Natural killer cell treated with Interleukin-12 subunit alpha and Interleukin-12 subunit beta and Interleukin-15 and Interleukin-18, amount 100 ng/mL, for 72 hours (primary cell): ENCODE results near the gene PRR15L. TPM values are rescaled to one million over a fixed set of nuclear protein-coding genes. Genes with fewer than 3 reads are reported as not detected.
"Not testable (repeated sequence)": the region's sequence is repeated elsewhere in the genome, so short reads cannot be mapped to it uniquely, and the experiment has no call there.

Experiments used
- ATAC-seq, 2 donors: fragments of 150-1000 bp; cut with Tn5 transposase in 1 of 2; sonication (Bioruptor Pico), chemical (Tn5 transposase) in 1 of 2; 2 replicates each; pipeline ENCODE4 v1.10.0; 2021
- DNase-seq: peaks from one replicate; pipeline ENCODE4 v3.0.0; 2022; ENCODE audit warnings: low spot score
- H3K27ac Mint-ChIP-seq, 2 donors: 1 replicate in 1 of 2; 2 replicates in 1 of 2; pipeline ENCODE4 v1.8.0; 2022; ENCODE audit warnings: mixed read lengths in 2 of 2, mild to moderate bottlenecking in 1 of 2, moderate library complexity in 1 of 2
- H3K27me3 Mint-ChIP-seq, 2 donors: 1 replicate in 1 of 2; 2 replicates in 1 of 2; pipeline ENCODE4 v1.8.0; 2022; ENCODE audit warnings: mixed read lengths in 2 of 2
- H3K36me3 Mint-ChIP-seq: one replicate; pipeline ENCODE4 v1.8.0; 2022; ENCODE audit warnings: mixed read lengths
- H3K4me1 Mint-ChIP-seq, 2 donors: 1 replicate in 1 of 2; 2 replicates in 1 of 2; pipeline ENCODE4 v1.8.0; 2022; ENCODE audit warnings: low read depth in 2 of 2, mixed read lengths in 2 of 2, mild to moderate bottlenecking in 1 of 2
- H3K4me3 Mint-ChIP-seq: one replicate; pipeline ENCODE4 v1.8.0; 2022; ENCODE audit warnings: mixed read lengths
- H3K9me3 Mint-ChIP-seq: 2 replicates; pipeline ENCODE4 v1.8.0; 2022; ENCODE audit warnings: mixed read lengths
- total RNA-seq, 2 donors: library from RNA; stranded (reverse); gene quantifications; one replicate each; pipeline ENCODE4 v1.2.3, GENCODE V29; 2022

The PRR15L gene
- total RNA-seq, 2 donors from 2014 or later = not detected

- Mint-ChIP-seq H3K4me1 (no peaks in the 10 kb centered on the region), H3K27ac (no peak overlapping the region), H3K4me3 (no peak overlapping the region), H3K36me3 (no peaks in the 10 kb centered on the region), H3K27me3 (peaks cover 0 to 2% of the 10 kb centered on the region in 2 donors), H3K9me3 (no peaks in the 10 kb centered on the region)
- DNase-seq (no peak), ATAC-seq (no peak)
Measured at GRCh38 chr17:47995241-47995935, 37.7 kb upstream of the PRR15L start.

GRCh38 chr17:47994724-47995123, 37.0 kb upstream of the PRR15L start:
- ATAC-seq (no peak), DNase-seq (no peak)
- no peak overlapping the region for H3K27ac Mint-ChIP-seq
- no peaks in the 10 kb centered on the region for H3K9me3 Mint-ChIP-seq
- H3K36me3 Mint-ChIP-seq = no peaks in the 10 kb centered on the region
- no peak overlapping the region for H3K4me3 Mint-ChIP-seq
- peaks cover 3% of the 10 kb centered on the region in 2 donors for H3K4me1 Mint-ChIP-seq
- peaks cover 0 to under 1% of the 10 kb centered on the region in 2 donors for H3K27me3 Mint-ChIP-seq

DNA sequence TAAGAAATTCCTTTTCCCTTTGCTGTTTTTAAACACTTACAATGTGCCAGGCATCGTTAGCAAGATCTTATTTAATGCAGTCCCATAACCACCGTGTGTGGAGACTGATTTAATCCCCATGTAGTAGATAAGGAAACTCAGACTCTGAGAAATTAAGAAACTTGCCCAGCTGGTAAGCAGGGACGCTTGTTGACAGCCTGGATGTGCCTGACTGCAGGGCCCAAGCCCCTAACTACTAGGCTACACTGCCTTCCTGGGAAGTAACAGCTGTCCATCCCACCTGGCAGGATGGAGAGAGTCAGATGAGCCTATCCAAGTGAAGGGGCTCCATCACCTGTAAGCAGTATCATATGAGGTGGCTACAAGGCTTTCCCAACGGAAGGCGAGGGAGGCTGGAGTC, 36.3 kb upstream of the PRR15L start:
- no peak for DNase-seq
- no peak overlapping the region for H3K27ac Mint-ChIP-seq
- H3K4me3 Mint-ChIP-seq = no peak overlapping the region
- no peaks in the 10 kb centered on the region for H3K36me3 Mint-ChIP-seq
- H3K4me1 Mint-ChIP-seq = peaks cover 8 to 11% of the 10 kb centered on the region in 2 donors
- H3K9me3 Mint-ChIP-seq = no peaks in the 10 kb centered on the region
- H3K27me3 Mint-ChIP-seq = no peaks in the 10 kb centered on the region
- ATAC-seq = no peak

GRCh38 chr17:47993031-47993564, 35.4 kb upstream of the PRR15L start:
- no peak for DNase-seq
- no peaks in the 10 kb centered on the region for H3K9me3 Mint-ChIP-seq
- H3K4me1 Mint-ChIP-seq = peaks cover 13 to 17% of the 10 kb centered on the region in 2 donors
- H3K27ac Mint-ChIP-seq = no peak overlapping the region
- H3K27me3 Mint-ChIP-seq = no peaks in the 10 kb centered on the region
- H3K36me3 Mint-ChIP-seq = no peaks in the 10 kb centered on the region
- H3K4me3 Mint-ChIP-seq = no peak overlapping the region
- no peak for ATAC-seq

DNA sequence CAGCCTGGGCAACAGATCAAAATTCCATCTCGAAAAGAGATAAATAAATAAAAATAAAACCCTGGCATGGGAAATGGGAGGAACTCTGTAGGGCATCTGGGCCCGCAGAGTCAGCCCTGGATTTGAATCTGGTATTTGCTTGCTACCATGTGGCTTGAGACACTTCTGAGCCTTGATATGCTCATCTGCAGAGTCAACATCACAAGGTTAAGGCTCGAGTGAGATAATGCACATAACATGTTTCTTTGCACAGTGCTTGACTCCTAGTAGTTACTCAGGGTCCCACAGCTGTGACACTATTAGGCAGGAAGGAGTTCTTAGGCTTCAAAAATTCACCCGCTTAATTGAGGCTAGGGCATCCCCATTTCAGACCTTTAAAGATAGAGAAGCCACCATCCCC, 34.5 kb upstream of the PRR15L start:
- no peaks in the 10 kb centered on the region for H3K27me3 Mint-ChIP-seq
- ATAC-seq (no peak), DNase-seq (no peak)
- H3K4me3 Mint-ChIP-seq = no peak overlapping the region
- peaks cover 13 to 17% of the 10 kb centered on the region in 2 donors for H3K4me1 Mint-ChIP-seq
- no peak overlapping the region for H3K27ac Mint-ChIP-seq
- H3K9me3 Mint-ChIP-seq = no peaks in the 10 kb centered on the region
- no peaks in the 10 kb centered on the region for H3K36me3 Mint-ChIP-seq

DNA sequence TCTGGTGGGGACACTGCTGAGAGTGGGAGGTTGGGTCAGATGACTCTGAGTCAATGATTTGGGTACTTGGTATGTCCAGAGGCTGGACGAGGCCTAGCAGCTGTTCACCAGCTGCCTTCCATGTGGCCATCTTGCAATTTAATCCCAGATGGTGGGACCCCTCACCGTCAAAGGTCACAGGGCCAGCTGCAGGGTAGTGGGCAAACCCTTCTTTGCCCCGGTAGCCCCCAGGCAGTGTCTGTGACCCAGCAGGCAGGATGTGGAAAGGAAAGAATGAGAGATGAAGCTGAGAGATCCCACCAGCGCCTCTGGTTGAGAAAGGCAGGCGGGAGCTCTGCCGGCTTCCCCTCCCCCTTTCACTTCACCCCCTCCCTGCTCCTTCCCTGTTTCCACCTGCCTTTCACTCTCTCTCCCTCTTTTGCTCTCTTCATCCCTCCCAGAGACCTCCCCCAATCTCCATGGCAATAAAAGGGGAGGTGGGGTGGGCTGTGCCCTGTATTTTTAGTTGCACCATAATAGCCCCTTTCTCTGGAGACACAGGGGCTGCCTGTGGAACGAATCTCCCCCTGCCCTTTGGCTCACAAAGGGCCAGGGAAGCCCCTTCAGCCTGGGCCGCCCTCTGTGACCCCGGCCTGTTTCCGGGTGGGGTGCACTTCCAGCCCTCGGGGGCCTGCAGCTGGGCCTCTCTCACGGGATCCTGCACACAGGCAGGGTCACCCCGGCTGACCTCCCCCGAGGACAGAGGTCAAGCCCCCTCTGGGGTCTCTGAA, 33.5 kb upstream of the PRR15L start:
- Mint-ChIP-seq H3K4me1 (peaks cover 13 to 17% of the 10 kb centered on the region in 2 donors), H3K36me3 (no peaks in the 10 kb centered on the region), H3K27ac (no peak overlapping the region), H3K27me3 (no peaks in the 10 kb centered on the region), H3K9me3 (no peaks in the 10 kb centered on the region), H3K4me3 (no peak overlapping the region)
- ATAC-seq (no peak), DNase-seq (no peak)

DNA sequence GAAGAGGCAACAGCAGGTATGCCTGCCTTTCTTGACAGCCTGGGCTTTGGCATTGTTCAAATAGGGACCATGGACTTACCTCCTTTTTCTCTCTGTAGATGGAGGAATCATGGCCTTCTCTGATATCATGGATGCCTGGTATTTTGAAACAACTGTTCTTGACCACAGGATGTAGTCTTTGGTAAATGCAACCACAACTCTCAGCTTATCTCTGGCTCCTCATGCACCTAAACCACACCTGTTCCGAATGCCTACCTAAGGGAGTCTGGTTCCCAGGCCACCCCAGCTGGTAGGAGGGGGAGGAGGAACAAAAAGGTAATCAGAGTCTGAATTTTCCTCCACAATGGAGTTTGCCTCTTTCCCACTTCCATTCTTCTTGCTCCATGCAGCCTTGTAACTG, 32.0 kb upstream of the PRR15L start:
- Mint-ChIP-seq H3K27me3 (no peaks in the 10 kb centered on the region), H3K4me1 (peaks cover 13 to 17% of the 10 kb centered on the region in 2 donors)
- ATAC-seq = no peak

DNA sequence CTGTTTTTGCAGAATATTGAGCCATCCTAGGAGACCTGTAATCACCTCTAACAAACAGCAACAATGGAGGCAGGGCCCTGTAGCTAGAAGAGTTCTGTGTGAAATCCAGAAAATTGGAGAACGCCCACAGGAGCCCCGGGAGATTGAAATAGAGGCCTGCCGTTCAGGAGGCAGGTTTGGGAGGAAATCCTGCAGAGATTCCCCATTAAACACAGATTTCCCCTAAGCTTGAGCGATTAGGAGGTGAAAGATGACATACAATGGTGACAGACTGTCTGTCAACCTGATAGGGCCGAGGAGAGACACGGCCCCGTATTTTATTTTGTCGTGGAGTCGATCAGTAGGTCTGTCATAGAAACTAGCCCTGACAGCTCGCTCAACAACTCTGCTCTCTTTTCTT, 31.5 kb upstream of the PRR15L start:
- no peak overlapping the region for H3K4me3 Mint-ChIP-seq
- H3K27ac Mint-ChIP-seq = peak overlapping the region in 1 of 2 donors; percentile 27
- H3K4me1 Mint-ChIP-seq = peaks cover 13 to 17% of the 10 kb centered on the region in 2 donors
- no peaks in the 10 kb centered on the region for H3K9me3 Mint-ChIP-seq
- no peaks in the 10 kb centered on the region for H3K27me3 Mint-ChIP-seq
- H3K36me3 Mint-ChIP-seq = no peaks in the 10 kb centered on the region
- no peak for ATAC-seq
- DNase-seq = no peak

More for the DNA sequence above, 32.0 kb upstream of the PRR15L start:
- H3K36me3 Mint-ChIP-seq = no peaks in the 10 kb centered on the region
- H3K9me3 Mint-ChIP-seq = no peaks in the 10 kb centered on the region
- H3K4me3 Mint-ChIP-seq = no peak overlapping the region
- DNase-seq = no peak
- H3K27ac Mint-ChIP-seq = no peak overlapping the region

DNA sequence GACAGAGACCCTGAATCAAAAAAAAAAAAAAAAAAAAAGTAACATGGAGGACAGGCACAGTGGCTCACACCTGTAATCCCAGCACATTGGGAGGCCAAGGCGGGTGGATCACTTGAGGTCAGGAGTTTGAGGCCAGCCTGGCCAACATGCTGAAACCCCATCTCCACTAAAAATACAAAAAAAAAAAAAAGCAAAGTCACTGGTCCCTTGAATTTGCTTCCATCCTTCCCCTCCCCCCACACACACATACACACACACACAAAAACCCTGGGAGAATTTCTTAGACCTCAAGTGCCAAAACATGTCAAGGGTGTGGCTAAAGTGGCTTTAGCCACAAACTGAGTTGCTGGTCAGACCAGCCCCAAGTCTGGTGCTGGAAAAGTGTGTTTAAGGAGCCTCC, 30.8 kb upstream of the PRR15L start:
- not testable (repeated sequence) for ATAC-seq, H3K9me3 Mint-ChIP-seq

DNA sequence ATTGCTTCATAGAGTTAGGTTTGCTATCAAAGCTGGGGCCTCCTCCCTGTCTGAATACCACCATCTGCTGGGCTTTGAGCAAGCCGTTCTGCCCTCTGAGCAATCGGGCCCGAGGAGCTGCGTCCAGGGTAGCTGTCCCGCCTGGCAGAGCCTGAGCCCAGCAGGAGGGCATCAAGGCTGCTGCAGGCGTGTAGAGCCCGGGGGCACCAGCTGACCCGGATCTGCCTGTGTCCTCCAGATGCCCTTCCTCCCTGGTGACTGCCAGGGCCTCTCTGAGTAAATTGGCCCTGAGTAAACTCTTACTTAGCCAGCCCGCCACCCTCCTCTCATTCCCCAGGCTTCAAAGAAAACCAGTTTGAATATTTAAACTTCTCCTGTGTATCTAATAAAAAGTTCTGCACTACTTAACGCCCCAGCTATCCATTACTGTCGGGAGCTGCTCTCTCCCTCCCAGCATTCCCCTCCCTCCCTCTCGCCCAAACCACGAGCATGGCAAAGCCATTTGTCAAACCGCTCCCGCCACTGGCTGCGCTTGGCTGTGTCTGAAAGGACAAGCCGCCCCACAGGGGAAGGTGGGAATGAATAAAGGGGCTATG, 29.7 kb upstream of the PRR15L start:
- H3K4me1 Mint-ChIP-seq = peaks cover 21 to 22% of the 10 kb centered on the region in 2 donors
- no peak for DNase-seq
- H3K36me3 Mint-ChIP-seq = peaks cover 4% of the 10 kb centered on the region
- no peak overlapping the region for H3K4me3 Mint-ChIP-seq
- no peaks in the 10 kb centered on the region for H3K9me3 Mint-ChIP-seq
- H3K27me3 Mint-ChIP-seq = no peaks in the 10 kb centered on the region
- ATAC-seq = no peak
- no peak overlapping the region for H3K27ac Mint-ChIP-seq

More for the DNA sequence above, 30.8 kb upstream of the PRR15L start:
- H3K36me3 Mint-ChIP-seq, H3K4me3 Mint-ChIP-seq, DNase-seq, H3K27me3 Mint-ChIP-seq: not testable (repeated sequence)
- Mint-ChIP-seq H3K27ac (peak overlapping the region in 1 of 2 donors; percentile 27), H3K4me1 (peaks cover 16 to 17% of the 10 kb centered on the region in 2 donors)

- no peaks in the 10 kb centered on the region for H3K9me3 Mint-ChIP-seq
- ATAC-seq (no peak), DNase-seq (no peak)
- peaks cover 4% of the 10 kb centered on the region for H3K36me3 Mint-ChIP-seq
- H3K27me3 Mint-ChIP-seq = no peaks in the 10 kb centered on the region
- no peak overlapping the region for H3K4me3 Mint-ChIP-seq
- no peak overlapping the region for H3K27ac Mint-ChIP-seq
- H3K4me1 Mint-ChIP-seq = peaks cover 21 to 26% of the 10 kb centered on the region in 2 donors
Measured at GRCh38 chr17:47986520-47986919, 28.8 kb upstream of the PRR15L start.

DNA sequence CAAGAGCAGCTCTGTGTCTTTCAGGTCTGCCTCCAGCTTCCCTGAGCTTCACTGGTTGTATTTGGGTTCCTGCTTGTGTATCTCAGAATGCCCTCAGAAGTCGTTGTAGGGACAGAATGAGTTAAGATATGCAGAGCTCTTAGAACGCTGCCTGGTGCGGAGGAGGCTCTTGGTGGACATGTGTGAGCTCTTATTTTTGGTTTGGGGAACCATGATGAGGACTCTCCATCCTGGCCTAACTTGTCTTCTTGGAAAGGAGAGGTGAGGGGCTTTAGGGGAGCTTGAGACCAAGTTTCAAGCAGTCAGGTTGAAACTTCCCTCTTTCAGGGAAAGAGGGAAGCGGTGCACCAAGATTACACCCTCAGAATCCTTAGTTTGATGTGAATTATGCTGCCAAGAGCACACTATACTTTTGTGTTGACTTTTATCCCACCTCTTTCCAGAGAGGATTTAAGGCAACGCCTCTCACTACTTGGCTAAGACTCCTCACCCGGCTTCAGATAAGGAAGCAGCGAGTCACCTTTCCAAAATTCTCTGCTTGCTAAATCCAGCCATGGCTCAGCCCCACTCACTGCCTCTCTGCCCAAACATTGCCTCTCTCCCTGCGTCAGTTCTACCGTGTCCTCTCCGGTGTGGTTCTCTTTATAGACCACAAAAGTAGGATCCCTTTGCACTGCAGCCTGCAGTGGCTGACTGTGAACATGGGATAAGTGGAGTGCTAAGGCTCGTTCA, 26.0 kb upstream of the PRR15L start:
- ATAC-seq (no peak), DNase-seq (no peak)
- Mint-ChIP-seq H3K27ac (no peak overlapping the region), H3K36me3 (peaks cover 15% of the 10 kb centered on the region), H3K27me3 (no peaks in the 10 kb centered on the region), H3K9me3 (no peaks in the 10 kb centered on the region), H3K4me3 (no peak overlapping the region), H3K4me1 (peaks cover 16 to 25% of the 10 kb centered on the region in 2 donors)

- no peak overlapping the region for H3K4me3 Mint-ChIP-seq
Measured at GRCh38 chr17:47982645-47983390, 25.1 kb upstream of the PRR15L start.

More at GRCh38 chr17:47982645-47983390, 25.1 kb upstream of the PRR15L start:
- no peaks in the 10 kb centered on the region for H3K27me3 Mint-ChIP-seq
- H3K9me3 Mint-ChIP-seq = no peaks in the 10 kb centered on the region
- peaks cover 14 to 22% of the 10 kb centered on the region in 2 donors for H3K4me1 Mint-ChIP-seq
- H3K27ac Mint-ChIP-seq = no peak overlapping the region
- DNase-seq (no peak), ATAC-seq (no peak)
- peaks cover 15% of the 10 kb centered on the region for H3K36me3 Mint-ChIP-seq
